MCF 10A (cell line): ENCODE measurements around the gene CDK12. TPM values are rescaled to one million over a fixed set of nuclear protein-coding genes. Genes with fewer than 3 reads are reported as not detected.

Source experiments
- BruUV-seq: library from RNA; stranded (reverse); fragments of 400-500 nt; replicated peaks from 2 replicates; lab custom pipeline; 2021; lab: Mats Ljungman, UMichigan
- CTCF ChIA-PET: fragments of 300-600 bp; sonication (Branson Sonifier 250); formaldehyde crosslinking; extraction: SDS; loops from one replicate; lab custom pipeline; 2021; ENCODE audit warnings: antibody characterized with exemption, inconsistent platforms; lab: Yijun Ruan, JAX
- POLR2A ChIA-PET: fragments of 300-600, 350-650 bp; sonication (Branson Sonifier 250); formaldehyde crosslinking; extraction: SDS; loops from one replicate; lab custom pipeline; 2020; ENCODE audit warnings: antibody characterized with exemption, inconsistent platforms; lab: Yijun Ruan, JAX
- DNase-seq: peaks from one replicate; pipeline ENCODE4 v3.0.0-alpha.2; 2018; ENCODE audit not compliant: unreplicated experiment
- H3K27ac Mint-ChIP-seq: one replicate; pipeline ENCODE4 v1.8.0; 2022; ENCODE audit warnings: mild to moderate bottlenecking, low read depth, mixed read lengths; ENCODE audit not compliant: unreplicated experiment
- H3K27me3 Mint-ChIP-seq: one replicate; pipeline ENCODE4 v1.8.0; 2022; ENCODE audit warnings: mixed read lengths; ENCODE audit not compliant: insufficient read depth, unreplicated experiment
- H3K36me3 Mint-ChIP-seq: one replicate; pipeline ENCODE4 v1.8.0; 2022; ENCODE audit warnings: mild to moderate bottlenecking, moderate library complexity, mixed read lengths; ENCODE audit not compliant: insufficient read depth, unreplicated experiment
- H3K4me1 Mint-ChIP-seq: one replicate; pipeline ENCODE4 v1.8.0; 2022; ENCODE audit warnings: mixed read lengths; ENCODE audit not compliant: insufficient read depth, unreplicated experiment
- H3K4me3 Mint-ChIP-seq: one replicate; pipeline ENCODE4 v1.8.0; 2022; ENCODE audit warnings: mild to moderate bottlenecking, moderate library complexity, mixed read lengths; ENCODE audit not compliant: unreplicated experiment
- H3K9me3 Mint-ChIP-seq: one replicate; pipeline ENCODE4 v1.8.0; 2022; ENCODE audit warnings: mixed read lengths; ENCODE audit not compliant: unreplicated experiment
- CTCF ChIP-seq: fragments of 200-600 bp; IDR thresholded peaks from one replicate; pipeline ENCODE4 v1.8.0; 2022; ENCODE audit warnings: antibody characterized with exemption, mild to moderate bottlenecking; ENCODE audit not compliant: unreplicated experiment
- intact Hi-C: fragments of 100-400 bp; cut with micrococcal nuclease; formaldehyde crosslinking; loops from 2 replicates; pipeline ENCODE4 v1.14.1; 2022
- total RNA-seq: library from RNA; stranded (reverse); gene quantifications from 2 replicates; pipeline ENCODE4 v1.2.3, GENCODE V29; 2022

Gene CDK12
- total RNA-seq, 1 experiment from 2014 or later = 71.1 TPM

DNA sequence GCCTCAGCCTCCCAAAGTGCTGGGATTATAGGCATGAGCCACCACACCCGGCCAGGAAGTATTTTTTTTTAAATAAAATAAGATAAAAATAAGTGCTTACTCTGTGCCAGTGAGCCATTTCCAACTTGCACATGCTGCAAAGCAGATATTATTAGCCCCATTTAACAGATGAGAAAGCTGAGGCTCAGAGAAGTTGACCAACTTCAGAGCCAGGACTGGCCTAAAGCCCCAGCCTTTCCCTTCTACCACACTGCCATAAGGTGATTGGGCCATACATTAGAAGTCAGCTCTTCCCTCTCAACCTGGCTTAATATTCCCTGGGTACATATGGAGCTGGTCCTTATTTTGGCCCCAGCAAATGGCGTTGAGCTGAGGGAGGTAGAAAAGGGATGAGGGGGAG lies 121.4 kb downstream of the CDK12 start:
- no peak overlapping the region for H3K4me3 Mint-ChIP-seq
- intact Hi-C loops = no loop called here
- no peaks in the 10 kb centered on the region for H3K9me3 Mint-ChIP-seq
- no peak overlapping the region for H3K27ac Mint-ChIP-seq
- H3K4me1 Mint-ChIP-seq = no peaks in the 10 kb centered on the region
- BruUV-seq = no TSS peak
- H3K27me3 Mint-ChIP-seq = peaks cover 25% of the 10 kb centered on the region
- no peaks in the 10 kb centered on the region for H3K36me3 Mint-ChIP-seq
- no peak for TF ChIP-seq CTCF
- DNase-seq = no peak
- ChIA-PET CTCF (no interaction called here), POLR2A (interaction anchor here (1.4 kb wide), 1 partner anchor 10 kb away, joined by 6 read pairs; no protein-coding TSS in a partner anchor)

Other genes with a start within 250 kb of the CDK12 start
- 0.47 and 1.2 TPM in 2 replicates for gene STAC2, start 235.5 kb upstream of the CDK12 start, total RNA-seq
- 13.4 and 16.2 TPM in 2 replicates for gene FBXL20, start 59.9 kb upstream of the CDK12 start, total RNA-seq
- gene MED1, start 10.2 kb upstream of the CDK12 start, total RNA-seq = 59.0 TPM in 2 replicates
- gene NEUROD2, start 146.4 kb downstream of the CDK12 start, total RNA-seq = not detected in 2 replicates
- gene PPP1R1B, start 165.5 kb downstream of the CDK12 start, total RNA-seq = not detected in 2 replicates
- 30.1 and 31.1 TPM in 2 replicates for gene STARD3, start 175.7 kb downstream of the CDK12 start, total RNA-seq
- gene TCAP, start 203.9 kb downstream of the CDK12 start, total RNA-seq = 0.37 and 0.71 TPM in 2 replicates
- gene PNMT, start 207.0 kb downstream of the CDK12 start, total RNA-seq = not detected in 2 replicates
- 10.0 and 13.2 TPM in 2 replicates for gene PGAP3, start 226.6 kb downstream of the CDK12 start, total RNA-seq
- gene ERBB2, start 238.6 kb downstream of the CDK12 start, total RNA-seq = 33.3 and 33.7 TPM in 2 replicates